Stomach (tissue), 9 donors: ENCODE data around the gene ATR. TPM values are rescaled to one million over a fixed set of nuclear protein-coding genes. Genes with fewer than 3 reads are reported as not detected.

Experiments used
- DNase-seq, 2 donors: peaks; one replicate each; pipeline versions ENCODE4 v3.0.0 to v3.0.0-alpha.2; 2013 to 2019
- H3K27ac ChIP-seq, 5 donors: fragments of 200-600 bp in 4 of 5; sonication (generic) in 4 of 5; one replicate each; pipeline ENCODE4 v1.5.1; 2013 to 2019; ENCODE audit warnings: mild to moderate bottlenecking in 1 of 5, moderate library complexity in 1 of 5
- H3K27me3 ChIP-seq, 3 donors: fragments of 200-600 bp; sonication (generic); one replicate each; pipeline ENCODE4 v1.5.1; 2017 to 2019; ENCODE audit warnings: mixed run types in 1 of 3
- H3K36me3 ChIP-seq, 4 donors: fragments of 200-600 bp; sonication (generic); 1 replicate in 3 of 4; 2 replicates in 1 of 4; pipeline ENCODE4 v1.5.1; 2016 to 2019
- H3K4me1 ChIP-seq, 4 donors: fragments of 200-600 bp; sonication (generic); one replicate each; pipeline ENCODE4 v1.5.1; 2016 to 2019
- H3K4me3 ChIP-seq, 4 donors: fragments of 200-600 bp; sonication (generic) in 3 of 4; one replicate each; pipeline ENCODE4 v1.5.1; 2016 to 2019; ENCODE audit warnings: mild to moderate bottlenecking in 1 of 4
- H3K9me3 ChIP-seq, 4 donors: fragments of 200-600 bp; sonication (generic); one replicate each; pipeline ENCODE4 v1.5.1; 2016 to 2019
- CTCF ChIP-seq, 7 experiments: fragments of 450-650 bp in 4 of 7; fragments of 200-600 bp in 3 of 7; sonication (generic) in 3 of 7; IDR thresholded peaks; one replicate each; pipeline ENCODE4 v1.5.1; 2016 to 2019; ENCODE audit warnings: antibody characterized with exemption in 7 of 7, control low read depth in 2 of 7, mild to moderate bottlenecking in 1 of 7
- EP300 ChIP-seq: sonication (generic); formaldehyde crosslinking; IDR thresholded peaks from one replicate; pipeline ENCODE4 v1.6.1; 2017; ENCODE audit warnings: antibody characterized with exemption
- POLR2A ChIP-seq, 4 donors: fragments of 450-650 bp; IDR thresholded peaks; one replicate each; pipeline ENCODE4 v1.6.1; 2016; ENCODE audit warnings: antibody characterized with exemption in 4 of 4, control low read depth in 2 of 4, mild to moderate bottlenecking in 1 of 4, moderate library complexity in 1 of 4
- POLR2AphosphoS5 ChIP-seq, 3 donors: sonication (generic); formaldehyde crosslinking; IDR thresholded peaks; one replicate each; pipeline ENCODE4 v1.6.1; 2016; ENCODE audit warnings: antibody characterized with exemption in 3 of 3
- WGBS, 5 donors: extraction: QIAGEN DNeasy Blood & Tissue Kit in 3 of 5; methylation state at CpG; one replicate each; pipeline versions ENCODE4 v1.1.5 to v1.1.7; 2013 to 2018; 5-methylcytosine and 5-hydroxymethylcytosine counted together
- intact Hi-C: fragments of 100-400 bp; cut with DNase I; formaldehyde crosslinking; loops from one replicate; pipeline ENCODE4 v1.15.1; 2023; ENCODE audit warnings: low total_unique reads
- polyA plus RNA-seq, 3 donors: library from polyadenylated mRNA; stranded (reverse); fragments of 200-250 nt; gene quantifications; one replicate each; pipeline ENCODE4 v1.2.3, GENCODE V29; 2013
- total RNA-seq, 5 donors: library from RNA; depleted of rRNA; stranded (reverse); fragments of >200 nt; gene quantifications; one replicate each; pipeline versions ENCODE4 v1.1.0 to v1.2.3, GENCODE V29; 2014 to 2016
- donor health status: healthy with polysubstance abuse.
- donor health status: Bipolar disorder and iron deficiency.
- donor health status: healthy.

The ATR gene
- total and polyA plus RNA-seq, 8 donors: 6.0 to 51.0 (median 14.5) TPM

- no peak overlapping the region for H3K4me3 ChIP-seq
- intact Hi-C loops: no loop called here
- TF ChIP-seq EP300 (no peak), CTCF (IDR thresholded peaks at IDR 0.05) (no peak), POLR2AphosphoS5 (IDR thresholded peaks at IDR 0.05) (no peak), POLR2A (IDR thresholded peaks at IDR 0.05) (no peak)
- H3K27ac ChIP-seq: no peak overlapping the region
- no peaks in the 10 kb centered on the region for H3K4me1 ChIP-seq
- no peak for DNase-seq
- WGBS, 5 donors: 78 to 100% (median 89%) methylated on average over 1 of the region's 1 CpG
- H3K36me3 ChIP-seq: peaks cover 13 to 53% (median 40%) of the 10 kb centered on the region in 4 donors
- no peaks in the 10 kb centered on the region for H3K9me3 ChIP-seq
- H3K27me3 ChIP-seq: no peaks in the 10 kb centered on the region
Observed at GRCh38 chr3:142530296-142530695, 48.2 kb downstream of the ATR start.

GRCh38 chr3:142523921-142524566 lies 54.5 kb downstream of the ATR start:
- no peak for TF ChIP-seq EP300
- no peak for TF ChIP-seq CTCF (IDR thresholded peaks at IDR 0.05)
- TF ChIP-seq POLR2A (IDR thresholded peaks at IDR 0.05): no peak
- TF ChIP-seq POLR2AphosphoS5 (IDR thresholded peaks at IDR 0.05): no peak
- Histone ChIP-seq H3K27me3 (no peaks in the 10 kb centered on the region), H3K36me3 (peaks cover 5 to 58% (median 53%) of the 10 kb centered on the region in 4 donors), H3K27ac (no peak overlapping the region), H3K4me1 (no peaks in the 10 kb centered on the region), H3K4me3 (no peak overlapping the region), H3K9me3 (peaks cover 0 to 10% (median 0%) of the 10 kb centered on the region in 4 donors)
- intact Hi-C loops: no loop called here
- 85 to 92% (median 90%) methylated on average over 4 of the region's 4 CpGs for WGBS, 5 donors
- DNase-seq: no peak

- no peak for DNase-seq
- TF ChIP-seq EP300: no peak
- no peak for TF ChIP-seq POLR2AphosphoS5 (IDR thresholded peaks at IDR 0.05)
- TF ChIP-seq POLR2A (IDR thresholded peaks at IDR 0.05): no peak
- TF ChIP-seq CTCF (IDR thresholded peaks at IDR 0.05): no peak
- intact Hi-C loops: no loop called here
- WGBS, 5 donors: 93 to 100% (median 97%) methylated on average over 3 of the region's 3 CpGs
- Histone ChIP-seq H3K4me1 (no peaks in the 10 kb centered on the region), H3K9me3 (no peaks in the 10 kb centered on the region), H3K27me3 (no peaks in the 10 kb centered on the region), H3K4me3 (no peak overlapping the region), H3K36me3 (peaks cover 26 to 91% (median 77%) of the 10 kb centered on the region in 4 donors), H3K27ac (no peak overlapping the region)
Observed at GRCh38 chr3:142509079-142509478, 69.5 kb downstream of the ATR start.

- H3K4me1 ChIP-seq: no peaks in the 10 kb centered on the region
- TF ChIP-seq POLR2AphosphoS5 (IDR thresholded peaks at IDR 0.05): no peak
- no peak for TF ChIP-seq CTCF (IDR thresholded peaks at IDR 0.05)
- no peak for TF ChIP-seq POLR2A (IDR thresholded peaks at IDR 0.05)
- intact Hi-C loops: no loop called here
- no peaks in the 10 kb centered on the region for H3K9me3 ChIP-seq
- H3K36me3 ChIP-seq: peaks cover 29 to 85% (median 74%) of the 10 kb centered on the region in 4 donors
- no peaks in the 10 kb centered on the region for H3K27me3 ChIP-seq
- no peak overlapping the region for H3K27ac ChIP-seq
- DNase-seq: no peak
- WGBS, 5 donors: 93 to 98% (median 97%) methylated on average over 4 of the region's 4 CpGs
- no peak overlapping the region for H3K4me3 ChIP-seq
Observed at GRCh38 chr3:142507241-142507640, 71.3 kb downstream of the ATR start.
